Measurements from ENCODE around the gene TACR2.

Gene TACR2

DNA sequence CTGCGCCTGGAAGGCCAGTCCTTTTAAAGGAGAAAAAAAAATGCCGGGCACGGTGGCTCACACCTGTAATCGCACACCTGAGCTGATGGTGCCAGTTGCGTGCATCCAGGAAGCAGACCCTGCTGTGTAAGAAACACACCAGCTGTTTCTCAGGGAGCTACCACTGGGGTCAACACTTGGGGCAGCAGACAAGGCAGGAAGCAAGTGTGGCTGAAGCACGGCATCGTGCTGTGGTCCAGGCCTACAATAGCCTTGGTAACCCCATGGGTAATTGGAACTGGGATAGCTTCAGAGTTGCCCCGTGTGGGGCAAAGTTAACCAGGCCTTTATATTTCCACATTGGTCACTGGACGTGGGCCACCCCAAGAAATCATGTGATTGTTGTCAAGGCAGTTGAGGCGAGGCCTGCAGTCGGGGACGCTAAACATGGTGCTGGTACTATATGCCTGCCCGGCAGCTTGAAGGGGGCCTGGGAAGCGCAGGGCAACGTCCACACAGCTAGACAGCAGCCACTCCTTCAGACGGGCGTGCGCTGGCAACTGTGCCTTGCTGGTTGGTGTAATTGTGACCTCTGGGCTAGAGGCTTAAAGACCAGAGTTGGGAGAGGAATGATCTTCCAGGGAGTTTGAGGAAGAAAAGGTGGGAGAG, 2.5 kb upstream of the TACR2 start:
- DNase-seq (ENCODE audit: low read depth, low spot score) = no peak

DNA sequence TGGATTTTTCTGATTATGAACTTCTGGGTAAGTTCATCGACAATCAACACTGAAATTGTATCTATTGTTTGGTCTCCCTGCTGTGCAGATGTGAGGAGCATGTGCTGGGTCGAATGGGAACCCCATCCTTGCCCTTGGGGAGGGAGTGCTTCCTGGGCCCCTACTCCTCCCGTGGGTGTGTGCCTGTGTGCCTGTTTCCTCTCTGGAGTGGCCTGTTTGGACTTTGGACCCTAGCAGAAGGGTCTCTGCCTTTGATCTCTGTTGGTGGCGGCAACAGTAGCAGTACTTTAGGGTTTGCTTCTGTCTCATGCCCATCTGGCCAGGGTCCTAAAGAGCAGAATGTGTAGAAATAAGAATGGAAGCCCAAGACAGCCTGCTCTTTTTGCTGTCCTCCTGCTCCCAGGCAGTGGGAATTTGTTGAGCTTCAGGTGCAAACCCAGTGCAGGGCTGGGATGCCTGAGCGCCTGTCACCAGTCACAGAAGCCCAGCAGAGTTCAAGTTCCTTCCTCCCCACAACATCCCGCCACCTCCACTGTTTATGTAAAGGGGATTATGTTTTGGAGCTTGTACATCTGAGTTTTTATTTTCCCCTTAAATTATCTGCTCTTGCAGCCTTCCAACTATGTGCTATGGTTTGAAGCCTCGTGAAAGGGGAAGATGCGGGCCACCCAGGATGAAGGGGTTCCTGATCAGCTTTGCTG, 1.5 kb upstream of the TACR2 start:
- no peak for DNase-seq (ENCODE audit: low read depth, low spot score)

DNA sequence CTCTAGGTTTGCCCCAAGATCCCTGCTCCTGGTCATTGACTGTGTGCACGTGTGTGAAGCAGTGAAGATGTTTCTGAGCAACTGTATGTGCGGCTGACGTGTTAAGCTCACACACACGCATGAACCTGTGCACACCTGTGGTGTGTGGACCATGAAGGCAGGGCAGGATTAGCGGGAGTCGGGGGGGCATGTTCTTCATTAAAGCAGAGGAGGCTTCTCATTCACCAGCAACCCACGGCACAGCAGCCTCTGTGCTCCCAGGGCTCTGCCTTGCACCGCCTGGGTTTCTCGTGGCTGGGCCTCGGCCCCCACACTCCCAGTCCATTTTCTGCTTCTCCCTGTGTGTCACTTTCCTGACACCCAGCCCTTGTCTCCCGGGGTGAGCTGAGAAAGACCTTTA, 824 bp upstream of the TACR2 start:
- DNase-seq (ENCODE audit: low read depth, low spot score) = no peak

DNA sequence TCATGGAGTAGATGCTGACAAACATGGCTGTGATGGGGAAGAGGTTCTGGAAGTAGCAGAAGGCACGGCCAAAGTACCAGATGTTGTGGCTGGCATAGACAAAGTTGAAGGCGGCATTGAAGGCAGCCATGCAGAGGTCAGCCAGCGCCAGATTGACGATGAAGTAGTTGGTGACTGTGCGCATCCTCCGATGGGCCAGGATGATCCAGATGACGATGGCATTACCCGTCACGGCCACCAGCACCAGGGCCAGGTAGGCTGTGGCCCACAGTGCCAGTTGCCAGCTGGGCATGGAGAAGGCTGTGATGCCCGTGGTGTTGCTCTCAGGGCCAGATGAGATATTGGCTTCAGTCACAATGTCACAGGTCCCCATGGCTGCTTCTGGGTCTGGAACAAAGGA, 767 bp downstream of the TACR2 start:
- DNase-seq (ENCODE audit: low read depth, low spot score) = no peak

DNA sequence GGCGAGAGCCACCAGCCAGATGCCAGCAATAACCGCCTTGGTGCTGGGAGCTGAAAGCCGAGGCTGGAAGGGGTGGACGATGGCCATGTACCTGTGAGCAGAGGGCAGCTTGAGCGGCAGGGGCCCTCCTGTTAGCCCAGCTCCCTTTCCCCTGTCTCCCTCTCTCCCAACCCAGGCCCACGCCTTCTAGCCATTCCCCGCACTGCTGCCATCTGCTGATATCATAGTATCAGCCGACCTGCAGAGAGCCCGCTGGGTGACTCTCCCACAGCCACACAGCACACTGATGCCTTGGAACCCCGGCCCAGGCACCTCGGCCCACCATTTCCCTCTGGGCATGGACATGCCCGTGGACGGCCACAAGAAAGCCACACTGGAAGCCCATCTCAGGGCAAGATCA, 1.7 kb downstream of the TACR2 start:
- DNase-seq (ENCODE audit: low read depth, low spot score) = no peak

DNA sequence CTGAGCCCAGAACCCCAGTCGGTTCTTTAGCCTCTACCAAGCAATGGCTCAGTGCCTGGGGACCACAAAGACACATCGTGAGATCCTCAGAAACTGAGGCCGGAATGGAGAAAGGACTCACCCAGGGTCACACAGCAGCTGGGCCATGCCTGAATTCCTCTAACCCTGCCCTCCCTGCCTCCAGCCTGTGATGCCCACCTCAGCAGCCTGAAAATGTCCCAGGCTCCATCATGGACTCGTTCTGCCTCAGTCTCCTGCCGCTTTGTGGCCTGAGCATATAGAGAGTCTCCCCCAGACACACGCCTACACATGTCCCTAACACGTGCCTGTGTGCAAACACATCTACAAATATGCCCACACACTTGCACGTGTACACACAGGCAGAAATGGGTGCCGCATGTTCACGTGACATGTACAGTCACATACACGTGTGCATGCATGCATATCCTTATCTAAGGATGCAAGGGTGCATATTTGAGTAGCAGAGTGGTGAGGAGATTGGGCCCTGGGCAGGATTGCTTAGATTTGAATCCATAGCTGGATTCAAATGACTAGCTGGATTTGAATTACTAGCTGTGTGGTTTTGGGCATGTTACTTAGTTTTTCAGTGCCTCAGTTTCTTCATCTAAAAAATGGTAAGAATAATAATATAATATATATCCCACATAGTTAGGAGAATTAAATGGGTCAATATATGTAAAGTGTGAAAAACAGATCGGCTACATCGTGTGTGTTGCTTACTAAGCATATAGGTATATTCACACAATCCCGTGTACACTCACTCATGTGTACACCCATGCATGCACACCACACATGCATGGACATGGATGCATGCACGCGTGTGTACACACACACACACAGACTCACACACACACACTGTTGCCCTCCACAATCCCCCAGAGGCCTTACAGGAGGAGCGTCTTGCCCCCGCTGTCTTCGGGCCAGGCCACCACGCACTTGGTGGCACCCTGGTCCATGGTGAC, 2.4 kb downstream of the TACR2 start:
- DNase-seq (ENCODE audit: low read depth, low spot score) = no peak

DNA sequence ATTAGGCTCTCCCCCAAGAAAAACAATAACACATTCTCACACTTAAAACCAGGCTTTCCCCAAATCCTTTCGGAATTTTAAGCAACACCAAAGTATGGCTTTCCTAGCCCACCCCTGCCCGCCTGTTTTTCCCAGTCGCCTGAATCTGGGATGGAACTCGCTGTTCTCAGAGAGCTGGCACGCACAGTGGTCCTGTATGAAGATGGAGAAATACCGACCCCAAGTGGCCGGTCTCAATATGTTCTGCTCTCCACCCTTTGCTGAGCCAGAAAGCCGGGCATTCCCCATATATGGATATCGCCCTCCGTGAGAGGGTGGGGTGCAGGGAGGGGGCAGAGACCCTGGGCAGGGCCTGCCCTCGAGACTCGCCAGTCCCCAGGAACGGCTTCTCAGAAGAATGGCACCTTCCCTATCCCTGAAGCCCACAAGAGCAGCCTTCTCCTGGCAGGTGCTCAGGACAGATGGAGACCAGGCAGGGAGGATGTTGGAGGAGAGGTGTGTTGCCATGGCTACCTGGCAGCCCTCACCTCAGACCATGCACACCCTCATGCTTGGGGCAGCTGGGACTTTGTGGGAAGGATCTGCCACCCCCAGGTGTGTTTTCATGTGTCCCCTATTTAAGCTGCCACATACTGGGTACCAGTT, 3.4 kb downstream of the TACR2 start:
- no peak for DNase-seq (ENCODE audit: low read depth, low spot score)

DNA sequence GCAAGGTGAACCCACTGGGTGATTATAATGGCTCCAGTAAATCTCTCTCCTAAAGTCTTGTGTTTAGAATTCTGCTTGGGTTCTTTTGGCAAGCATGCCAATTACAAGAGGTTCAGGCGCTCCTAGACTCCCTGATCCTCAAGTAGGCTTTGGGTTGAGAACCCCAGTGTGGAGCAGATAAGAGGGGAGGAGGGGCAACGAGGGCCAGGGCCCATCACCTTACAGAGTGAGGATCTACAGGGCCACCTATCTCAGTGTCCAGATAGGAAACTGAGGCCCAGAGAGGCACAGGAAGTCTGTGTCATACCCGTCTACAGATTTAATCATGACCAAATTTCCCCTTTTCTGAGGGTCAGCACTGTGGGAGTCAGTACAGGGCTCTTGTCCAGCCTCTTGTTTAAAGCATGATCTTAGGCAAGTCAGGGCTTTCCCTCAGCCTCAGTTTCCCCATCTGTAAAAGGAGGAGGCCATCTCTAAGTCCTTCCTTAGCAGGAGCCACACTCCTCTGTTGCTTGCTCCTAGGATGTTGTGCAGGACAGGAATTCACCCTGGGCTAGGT, 4.4 kb downstream of the TACR2 start:
- no peak for DNase-seq (ENCODE audit: low read depth, low spot score)

DNA sequence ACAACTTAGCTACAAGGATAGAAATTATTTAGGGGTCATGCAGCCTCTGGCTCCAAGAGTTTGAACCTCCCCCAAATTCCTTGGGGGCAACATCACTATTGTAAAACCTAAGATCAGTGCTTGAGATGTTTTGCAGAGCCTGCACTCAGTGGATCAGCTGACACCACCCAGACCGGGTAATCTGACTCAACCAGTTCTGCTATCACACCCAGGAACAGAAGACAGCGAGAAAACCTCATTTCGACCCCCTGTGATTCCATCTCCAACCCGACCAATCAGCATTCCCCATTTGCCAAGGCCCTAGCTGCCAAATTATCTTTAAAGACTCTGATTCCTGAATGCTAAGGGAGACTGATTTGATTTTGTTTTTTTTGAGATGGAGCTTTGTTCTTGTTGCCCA, 5.2 kb downstream of the TACR2 start:
- no peak for DNase-seq (ENCODE audit: low read depth, low spot score)

DNA sequence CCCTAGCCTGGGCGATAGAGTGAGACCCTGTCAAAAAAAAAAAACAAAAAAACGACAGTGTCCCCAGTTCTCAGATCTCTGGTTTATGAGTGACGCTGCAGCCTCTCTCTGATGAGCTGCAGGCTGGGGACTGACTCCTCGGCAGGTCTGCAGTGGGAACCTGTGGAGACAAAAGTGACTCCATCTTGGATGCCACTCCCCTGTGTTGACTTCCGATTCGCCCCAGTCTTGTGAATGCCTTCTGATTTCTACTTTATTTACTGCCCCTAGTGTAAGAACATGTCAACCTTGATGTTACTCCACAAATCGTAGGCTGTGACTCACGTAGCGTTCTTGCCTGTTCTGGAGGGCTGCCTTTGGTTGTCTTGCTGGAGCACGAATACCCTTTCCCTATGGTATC, 6.2 kb downstream of the TACR2 start:
- no peak for DNase-seq (ENCODE audit: low read depth, low spot score)

DNA sequence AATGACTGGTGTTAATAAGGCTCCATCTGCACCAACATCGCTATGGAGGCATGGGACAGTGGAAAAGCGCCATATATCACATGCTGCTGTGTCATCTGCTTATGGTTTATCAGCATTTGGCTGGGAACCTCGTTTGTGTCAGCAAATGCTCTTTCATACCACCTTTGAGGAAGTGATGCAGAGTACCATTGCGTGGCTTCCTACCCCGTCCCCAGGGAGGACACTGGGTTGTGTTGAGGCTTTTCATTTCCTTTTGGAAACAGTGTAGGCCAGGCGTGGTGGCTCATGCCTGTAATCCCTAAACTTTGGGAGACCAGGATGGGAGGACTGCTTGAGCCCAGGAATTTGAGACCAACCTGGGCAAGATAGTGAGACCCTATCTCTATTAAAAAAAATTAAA, 6.8 kb downstream of the TACR2 start:
- no peak for DNase-seq (ENCODE audit: low read depth, low spot score)

DNA sequence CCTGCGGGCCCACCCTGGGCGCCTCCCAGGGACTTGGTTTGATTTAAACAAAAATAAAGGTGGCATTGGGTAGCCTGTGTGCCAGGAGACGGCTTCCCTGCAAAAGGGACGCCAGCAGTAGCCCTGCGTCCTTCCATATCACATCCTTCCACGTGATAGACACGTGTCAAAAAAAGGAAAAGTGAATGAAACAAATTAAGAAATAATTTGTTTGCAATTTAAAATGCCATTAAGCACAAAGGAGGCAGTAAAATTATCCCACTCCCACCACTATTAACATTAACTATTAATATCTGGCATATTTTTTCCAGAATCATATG, 7.6 kb downstream of the TACR2 start:
- DNase-seq (ENCODE audit: low read depth, low spot score) = no peak

DNA sequence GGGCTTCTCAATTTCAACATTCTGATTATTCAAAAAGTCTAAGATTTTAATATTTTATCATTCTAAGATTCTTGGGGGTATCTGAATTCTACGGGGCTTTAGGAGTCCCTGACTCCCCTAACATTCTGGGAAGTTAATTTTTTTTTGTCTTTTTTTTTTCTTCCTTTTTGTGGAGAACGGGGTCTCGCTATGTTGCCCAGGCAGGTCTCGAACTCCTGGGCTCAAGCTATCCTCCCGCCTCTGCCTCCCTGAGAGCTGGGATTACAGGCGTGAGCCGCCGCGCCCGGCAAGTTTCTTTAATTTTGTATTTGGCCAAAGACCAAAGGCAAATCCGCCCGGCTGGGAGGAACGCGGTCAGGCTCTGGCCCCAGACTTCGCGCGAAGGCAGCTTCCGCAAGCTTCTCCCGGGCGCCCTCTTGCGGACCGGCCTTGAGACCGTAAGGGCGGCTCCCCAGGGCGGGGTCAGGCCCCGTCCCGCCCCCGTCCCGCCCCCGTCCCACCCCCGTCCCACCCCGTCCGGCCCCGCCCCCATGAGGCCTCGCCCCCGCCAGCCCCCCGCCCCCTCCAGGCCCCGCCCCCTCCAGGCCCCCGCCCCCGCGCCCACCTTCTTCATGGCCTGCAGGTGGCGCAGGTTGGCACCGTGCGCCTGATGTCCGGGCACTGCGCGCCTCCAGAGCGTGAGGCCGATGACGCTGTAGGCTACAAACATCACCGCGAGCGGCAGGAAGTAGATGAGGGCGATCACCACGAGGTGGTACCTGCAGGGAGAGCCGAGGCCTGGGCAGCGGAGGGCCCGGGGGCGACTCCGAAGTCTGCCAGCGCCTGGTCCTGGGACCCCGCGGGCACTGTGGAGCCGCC, 8.2 kb downstream of the TACR2 start:
- DNase-seq (ENCODE audit: low read depth, low spot score) = peak; percentile 82

DNA sequence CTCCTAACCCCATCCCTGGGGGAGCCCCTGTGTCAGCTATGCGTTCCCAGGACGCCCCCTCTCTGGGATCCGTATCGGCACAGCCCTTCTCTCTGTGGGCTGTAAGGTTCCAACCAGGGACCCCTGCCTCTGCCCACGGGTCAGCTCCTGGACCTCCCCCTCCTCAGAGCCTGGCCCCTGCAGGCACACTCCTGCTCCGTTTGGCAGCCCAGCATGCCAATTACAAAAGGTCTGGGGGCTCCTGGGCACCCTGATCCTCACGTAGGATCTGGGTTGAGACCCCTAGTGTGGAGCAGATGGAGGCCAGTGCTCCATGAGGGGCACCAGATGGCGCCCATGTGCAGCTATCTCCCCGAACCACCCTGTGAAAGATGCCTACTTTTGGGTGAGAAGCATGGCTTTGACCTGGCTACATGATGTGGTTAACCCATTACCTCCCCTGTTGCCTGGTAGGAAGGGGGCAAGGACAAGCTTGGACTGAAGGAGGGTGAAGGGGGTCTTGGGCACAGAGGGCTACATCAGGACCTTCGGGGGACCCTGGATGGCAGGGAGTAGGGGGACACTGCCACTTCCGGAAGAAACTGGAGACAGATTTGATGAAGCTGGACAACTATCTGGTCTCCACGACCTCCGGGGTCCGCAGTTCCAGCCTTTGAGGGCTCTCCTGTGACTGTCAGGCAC, 9.0 kb downstream of the TACR2 start:
- DNase-seq (ENCODE audit: low read depth, low spot score) = no peak

DNA sequence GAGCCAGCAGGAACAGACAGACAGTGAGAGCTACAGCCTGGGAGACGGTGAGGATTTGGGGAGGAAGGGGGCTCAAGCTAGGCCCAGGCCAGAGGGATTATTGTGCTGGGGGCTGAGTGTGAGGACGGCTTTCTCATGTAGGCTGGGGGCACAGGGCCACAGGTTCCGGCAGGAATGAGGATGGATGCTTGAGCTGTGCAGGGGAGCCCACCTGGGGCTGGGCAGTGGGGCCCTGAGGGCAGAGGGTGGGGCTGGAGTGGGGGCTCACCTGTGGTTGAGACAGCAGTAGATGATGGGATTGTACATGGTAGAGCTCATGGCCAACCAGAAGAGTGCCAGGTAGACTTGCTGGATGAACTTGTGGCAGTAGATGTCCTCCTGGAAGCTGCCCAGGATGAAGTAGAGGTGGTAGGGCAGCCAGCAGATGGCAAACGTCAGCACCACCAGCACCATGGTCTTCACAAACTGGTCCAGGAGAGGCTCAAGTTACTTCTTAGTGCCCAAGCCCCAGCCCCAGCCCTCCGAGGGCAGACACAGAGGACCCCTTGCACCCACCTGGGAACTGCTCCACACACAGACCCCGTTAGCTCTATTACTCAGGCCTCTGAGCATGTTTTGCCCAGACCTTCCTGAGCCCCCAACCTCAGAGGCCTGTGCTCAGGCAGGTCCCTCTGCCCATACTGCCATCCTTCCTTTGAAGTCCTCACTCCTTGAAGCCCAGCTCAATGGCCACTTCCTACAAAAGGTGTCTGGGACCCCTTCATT, 9.7 kb downstream of the TACR2 start:
- no peak for DNase-seq (ENCODE audit: low read depth, low spot score)

DNA sequence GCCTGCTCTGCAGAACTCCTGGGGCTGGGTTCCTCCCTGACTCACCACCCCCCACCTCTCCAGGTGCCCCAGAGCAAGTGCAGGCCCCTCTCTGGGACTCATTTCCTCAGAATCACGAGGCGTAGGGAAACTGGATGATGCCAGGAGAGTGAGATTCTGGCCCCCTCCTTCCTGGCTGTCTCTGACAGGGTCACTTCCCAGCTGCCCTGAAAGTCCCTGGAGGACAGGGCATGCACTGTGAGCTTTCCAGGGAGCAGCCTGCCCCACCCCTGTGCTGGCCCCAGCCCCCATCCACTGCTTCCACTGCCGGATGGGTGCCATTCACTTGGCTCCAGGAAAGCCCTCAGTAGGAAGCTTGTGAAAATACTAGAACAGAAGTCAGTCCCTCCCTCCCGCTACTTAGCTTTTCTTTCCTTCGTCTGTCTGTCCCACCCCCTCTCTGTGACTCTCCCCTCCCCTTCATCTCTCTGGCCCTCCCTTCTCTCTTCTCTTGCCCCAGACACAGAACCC, 10.4 kb downstream of the TACR2 start:
- no peak for DNase-seq (ENCODE audit: low read depth, low spot score)

DNA sequence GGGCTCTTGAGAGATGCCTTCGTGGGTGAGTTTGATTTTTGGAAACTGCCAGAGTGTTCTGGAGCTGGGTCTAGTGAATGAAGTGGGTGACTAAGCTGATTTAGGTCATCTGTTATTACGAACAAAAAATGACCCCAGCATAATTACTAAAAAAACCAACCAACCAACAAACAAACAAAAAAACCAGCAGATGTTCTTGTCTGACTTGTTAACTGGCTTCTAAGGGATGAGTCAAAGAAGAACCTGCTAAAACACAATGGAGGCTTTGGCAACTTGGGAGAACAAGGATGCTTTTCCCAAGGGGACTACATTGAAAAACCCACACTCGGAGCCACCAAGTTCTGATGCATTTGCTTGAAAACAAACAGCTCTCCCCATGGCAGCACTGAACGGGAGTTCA, 11.5 kb downstream of the TACR2 start:
- DNase-seq (ENCODE audit: low read depth, low spot score) = no peak

DNA sequence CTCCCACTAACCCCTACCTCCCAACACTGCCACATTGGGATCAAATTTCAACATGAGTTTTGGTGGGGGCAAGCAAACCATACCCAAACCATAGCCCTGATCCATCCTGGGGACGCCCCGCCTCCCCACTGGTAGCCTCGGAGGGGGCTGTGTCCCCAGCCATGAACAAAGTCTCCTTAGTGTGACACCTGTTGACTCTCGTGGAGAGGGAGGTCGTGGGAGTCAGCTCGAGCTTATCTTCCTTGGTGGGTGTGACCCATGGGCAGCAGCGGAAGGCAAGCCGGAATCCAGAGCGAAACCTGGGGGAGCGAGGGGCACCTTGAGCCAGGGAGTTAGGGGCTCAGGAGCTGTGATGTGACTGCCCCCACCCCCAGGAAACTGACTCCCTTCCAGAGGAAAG, 11.9 kb downstream of the TACR2 start:
- DNase-seq (ENCODE audit: low read depth, low spot score) = no peak

DNA sequence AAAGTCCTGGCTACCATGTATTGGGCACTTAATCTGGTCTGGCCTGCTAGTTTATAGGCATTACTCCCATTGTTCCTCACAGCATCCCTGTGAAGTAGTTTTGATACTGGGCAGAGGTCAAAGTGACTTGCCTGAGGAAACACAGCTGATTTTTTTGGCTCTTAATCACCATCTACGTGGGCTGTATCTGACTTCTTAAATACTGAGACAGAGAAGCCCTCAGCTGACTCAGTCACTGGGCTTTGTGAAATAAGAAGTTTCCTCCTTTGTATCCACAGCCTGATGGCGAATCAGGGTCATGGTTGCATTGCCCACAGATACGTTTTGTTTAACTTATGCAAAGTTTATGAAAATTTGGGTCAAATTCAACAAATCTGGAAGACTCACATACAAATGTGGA, 13.2 kb downstream of the TACR2 start:
- no peak for DNase-seq (ENCODE audit: low read depth, low spot score)

Data from activated CD4-positive, CD25-positive, alpha-beta regulatory T cell treated with anti-CD3 and anti-CD28 coated beads, Interleukin-2, amount 50 U/mL, for 16 hours (primary cell).